K562 (cell line): Measurements from ENCODE around the gene GFAP. TPM values are rescaled to one million over a fixed set of nuclear protein-coding genes. Genes with fewer than 3 reads are reported as not detected.
A peak's percentile ranks its signal among the peaks of the same experiment; 100 is the strongest.

Experiments used
- E2F5 ChIP-seq: sonication (generic); formaldehyde crosslinking; IDR thresholded peaks from 2 replicates; pipeline ENCODE4 v1.8.0; 2022; ENCODE audit warnings: mild to moderate bottlenecking, missing genetic modification reagents
- EZH2 ChIP-seq: IDR thresholded peaks from 2 replicates; pipeline ENCODE4 v1.6.1; 2012; ENCODE audit warnings: low read depth, mild to moderate bottlenecking, inconsistent platforms, low read length, borderline replicate concordance
- FOS ChIP-seq: IDR thresholded peaks from 3 replicates; pipeline ENCODE4 v1.6.1; 2011; ENCODE audit not compliant: insufficient read length; ENCODE audit errors: extremely low read depth
- JUN ChIP-seq, 2 experiments: sonication (generic) in 1 of 2; formaldehyde crosslinking in 1 of 2; IDR thresholded peaks; 2 replicates each; pipeline versions ENCODE4 v1.6.1 to v1.8.0; 2012 to 2022; ENCODE audit warnings: borderline replicate concordance in 2 of 2, mild to moderate bottlenecking in 2 of 2, improper control_type of control experiment in 1 of 2, low read depth in 1 of 2, low read length in 1 of 2, missing genetic modification reagents in 1 of 2
- NCOA2 ChIP-seq, 2 experiments: fragments of 450-650 bp; IDR thresholded peaks; 2 replicates each; pipeline ENCODE4 v1.6.1; 2018; ENCODE audit warnings: mild to moderate bottlenecking in 2 of 2, moderate library complexity in 1 of 2; ENCODE audit not compliant: partially characterized antibody in 2 of 2
- NKRF ChIP-seq: fragments of 450-650 bp; IDR thresholded peaks from 2 replicates; pipeline ENCODE4 v1.6.1; 2016; ENCODE audit warnings: borderline replicate concordance
- NONO ChIP-seq, 2 experiments: fragments of 200-400 bp in 1 of 2; fragments of 450-650 bp in 1 of 2; formaldehyde crosslinking in 1 of 2; IDR thresholded peaks; 2 replicates each; pipeline ENCODE4 v1.6.1; 2017; ENCODE audit warnings: low read depth in 2 of 2, mild to moderate bottlenecking in 2 of 2, moderate library complexity in 2 of 2, low read length in 1 of 2
- REST ChIP-seq, 2 experiments: fragments of 450-650 bp; formaldehyde crosslinking in 1 of 2; IDR thresholded peaks; 2 replicates each; pipeline versions ENCODE4 v1.4.0 to v1.6.1; 2014 to 2020; ENCODE audit warnings: mild to moderate bottlenecking in 2 of 2, borderline replicate concordance in 1 of 2, low read depth in 1 of 2
- TRIM24 ChIP-seq, 2 experiments: fragments of 450-650 bp; IDR thresholded peaks; 2 replicates each; pipeline ENCODE4 v1.6.1; 2016
- ZFP91 ChIP-seq: sonication (generic); formaldehyde crosslinking; IDR thresholded peaks from 2 replicates; pipeline ENCODE4 v1.8.0; 2022; ENCODE audit warnings: mild to moderate bottlenecking, missing genetic modification reagents
- ZNF311 ChIP-seq: fragments of 250-450 bp; sonication (Bioruptor Pico); IDR thresholded peaks from 2 replicates; pipeline ENCODE4 v1.4.0; 2020; ENCODE audit warnings: mild to moderate bottlenecking, moderate library complexity
- polyA plus RNA-seq, 8 experiments: library from polyadenylated mRNA; depleted of rRNA in 4 of 8; stranded (reverse) in 5 of 8; unstranded in 3 of 8; fragments of >200 nt; fragmentation: Nextera tagmentation in 2 of 8; fragmentation: Illumina TruSeq in 1 of 8; extraction: Ambion mirVana in 2 of 8; extraction: Trizol in 1 of 8; gene quantifications; 2 replicates each; pipeline versions ENCODE4 v1.2.1 to v1.2.3, GENCODE V29; 2011 to 2014; ENCODE audit warnings: inconsistent platforms in 1 of 8, missing spikeins in 1 of 8
- total RNA-seq, 7 experiments: library from RNA; depleted of rRNA in 6 of 7; stranded (reverse); fragments of >200 nt in 6 of 7; fragmentation: Illumina TruSeq in 2 of 7; extraction: Trizol in 2 of 7; gene quantifications; 2 replicates each; pipeline versions ENCODE4 v1.2.1 to v1.2.3, GENCODE V29; 2011 to 2021; ENCODE audit warnings: low replicate concordance in 1 of 7

Gene GFAP
- total and polyA plus RNA-seq, 9 of the 15 experiments (the other 6 are each of a cell fraction or from before 2014, with no cell fraction given), result 0.07 to 1.4 (median 0.60) TPM; not detected in 1

- TF ChIP-seq NONO (IDR thresholded peaks at IDR 0.05; ENCODE audit: low read depth in 2 of 2, low read length in 1 of 2), result no peak
- TF ChIP-seq TRIM24 (IDR thresholded peaks at IDR 0.05), result 0 out of 4 replicates have a peak, but pooled peaks of 1 of the 2 experiments have one; percentile 40
- no peak for TF ChIP-seq NCOA2 (IDR thresholded peaks at IDR 0.05; ENCODE audit: partially characterized antibody in 2 of 2)
- no peak for TF ChIP-seq EZH2
- 0 out of 2 replicates have a peak, but pooled peaks have one; percentile 19 for TF ChIP-seq JUN (IDR thresholded peaks at IDR 0.05; ENCODE audit: borderline replicate concordance, low read depth, low read length)
- TF ChIP-seq JUN (CRISPR knock-in tag; IDR thresholded peaks at IDR 0.05; ENCODE audit: borderline replicate concordance), result no peak
- peak; percentile 86; the same call in 1 of the 2 replicates for TF ChIP-seq NKRF
- TF ChIP-seq FOS, result peak; percentile 87
- TF ChIP-seq ZFP91, result peak; percentile 28; the same call in 1 of the 2 replicates
- TF ChIP-seq ZNF311 (CRISPR knock-in tag), result 0 out of 2 replicates have a peak, but pooled peaks have one; percentile 41
- peak; percentile 87; the same call in 1 of the 2 replicates for TF ChIP-seq E2F5 (CRISPR knock-in tag)
- TF ChIP-seq REST (IDR thresholded peaks at IDR 0.05; ENCODE audit: borderline replicate concordance), result peak; percentile 81
- TF ChIP-seq REST (CRISPR knock-in tag; IDR thresholded peaks at IDR 0.05; ENCODE audit: low read depth), result peak; percentile 75
Observed at GRCh38 chr17:44947461-44948314, 32.4 kb upstream of the GFAP start, which contains the start of gene KIF18B (continued).
